G401.6 (cell line): ENCODE results near the gene SECISBP2L.
"Not testable (repeated sequence)": the region's sequence is repeated elsewhere in the genome, so short reads cannot be mapped to it uniquely, and the experiment has no call there.

Experiments used
- FAIRE-seq: peaks from 2 replicates; lab custom pipeline; 2012; peaks lifted over from hg19 to GRCh38; lab: Jason Lieb, UNC

SECISBP2L gene

GRCh38 chr15:48999314-48999713 lies 46.9 kb downstream of the SECISBP2L start:
- FAIRE-seq, result no peak

DNA sequence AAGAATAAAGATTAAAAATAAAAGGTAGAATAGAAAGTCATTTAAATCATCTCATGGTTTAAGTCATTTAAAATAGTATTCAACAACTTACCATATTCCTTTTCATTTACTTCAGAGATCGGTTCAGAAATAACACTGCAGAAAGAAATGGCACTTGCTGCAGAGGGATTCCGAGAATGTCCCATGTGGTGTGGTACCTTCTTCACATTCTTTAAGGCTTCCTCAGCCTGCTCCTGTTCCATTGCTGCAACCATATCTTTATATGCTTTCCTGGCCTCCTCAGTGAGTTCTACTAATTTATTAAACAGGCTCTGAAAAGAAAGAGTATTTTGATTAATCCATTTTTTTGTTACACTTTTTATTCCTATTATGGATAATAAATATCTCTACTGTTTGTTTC lies 50.0 kb downstream of the SECISBP2L start:
- no peak for FAIRE-seq

DNA sequence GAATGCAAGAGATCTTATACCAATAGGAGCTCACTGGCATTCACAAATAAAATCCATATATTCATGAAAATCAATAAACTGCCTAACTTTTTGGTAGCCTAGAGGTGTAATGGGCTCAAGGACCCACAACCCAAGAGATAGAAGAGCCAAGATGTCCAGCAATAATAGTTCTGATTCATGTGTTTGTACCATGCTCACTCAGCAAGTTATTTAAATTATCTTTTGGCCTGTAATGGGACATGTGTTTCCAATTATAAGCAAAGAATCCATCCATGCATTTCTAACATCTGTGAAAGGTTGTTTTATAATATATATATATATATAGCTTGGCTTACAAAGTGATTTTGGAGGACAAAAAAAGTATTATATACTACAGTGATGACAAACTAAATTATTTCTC lies 52.9 kb downstream of the SECISBP2L start:
- FAIRE-seq, result no peak

- no peak for FAIRE-seq
Measured at GRCh38 chr15:48992545-48992944, 53.7 kb downstream of the SECISBP2L start.

GRCh38 chr15:48992096-48992495 lies 54.1 kb downstream of the SECISBP2L start:
- no peak for FAIRE-seq

DNA sequence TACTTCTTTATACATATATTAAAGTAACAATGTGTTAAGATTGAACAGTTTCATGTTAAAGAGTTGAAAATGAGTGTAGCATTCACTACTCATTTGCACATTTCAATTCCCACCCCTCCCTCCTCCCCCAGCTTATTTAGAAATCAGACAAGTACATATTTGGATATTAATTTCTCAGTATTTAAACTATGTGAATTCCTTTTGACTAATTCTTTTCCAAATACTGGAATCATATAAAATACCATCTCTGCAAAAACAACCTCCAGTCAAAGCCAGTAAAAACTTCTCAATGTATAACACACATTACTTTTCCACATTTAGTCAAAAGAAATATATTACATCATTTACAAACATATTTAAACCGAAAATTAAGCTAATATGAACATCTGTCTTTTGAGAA lies 57.1 kb downstream of the SECISBP2L start:
- FAIRE-seq, result peak; percentile 50

DNA sequence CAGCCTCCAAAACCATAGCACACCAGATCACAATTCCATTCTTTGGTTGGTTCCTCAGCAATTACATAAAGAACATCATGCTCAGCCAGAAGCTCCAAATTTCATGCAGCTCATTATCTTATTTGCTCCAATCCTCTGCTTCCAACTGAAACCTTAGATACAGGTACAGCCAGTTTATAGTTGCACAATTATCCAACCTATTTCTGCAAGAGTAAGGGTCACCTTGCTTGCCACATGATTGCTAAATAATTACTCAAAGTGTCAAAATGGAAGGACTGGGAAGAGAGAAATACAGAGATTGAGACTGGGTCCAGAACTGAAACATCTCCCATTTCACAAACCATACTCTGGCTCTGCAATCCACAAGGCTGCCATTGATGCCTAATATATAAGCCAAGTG lies 59.1 kb downstream of the SECISBP2L start:
- FAIRE-seq, result no peak

GRCh38 chr15:48986240-48986639 lies 60.0 kb downstream of the SECISBP2L start:
- no peak for FAIRE-seq

GRCh38 chr15:48985516-48985915 lies 60.7 kb downstream of the SECISBP2L start:
- FAIRE-seq, result no peak

GRCh38 chr15:48984811-48985352 lies 61.4 kb downstream of the SECISBP2L start:
- no peak for FAIRE-seq

DNA sequence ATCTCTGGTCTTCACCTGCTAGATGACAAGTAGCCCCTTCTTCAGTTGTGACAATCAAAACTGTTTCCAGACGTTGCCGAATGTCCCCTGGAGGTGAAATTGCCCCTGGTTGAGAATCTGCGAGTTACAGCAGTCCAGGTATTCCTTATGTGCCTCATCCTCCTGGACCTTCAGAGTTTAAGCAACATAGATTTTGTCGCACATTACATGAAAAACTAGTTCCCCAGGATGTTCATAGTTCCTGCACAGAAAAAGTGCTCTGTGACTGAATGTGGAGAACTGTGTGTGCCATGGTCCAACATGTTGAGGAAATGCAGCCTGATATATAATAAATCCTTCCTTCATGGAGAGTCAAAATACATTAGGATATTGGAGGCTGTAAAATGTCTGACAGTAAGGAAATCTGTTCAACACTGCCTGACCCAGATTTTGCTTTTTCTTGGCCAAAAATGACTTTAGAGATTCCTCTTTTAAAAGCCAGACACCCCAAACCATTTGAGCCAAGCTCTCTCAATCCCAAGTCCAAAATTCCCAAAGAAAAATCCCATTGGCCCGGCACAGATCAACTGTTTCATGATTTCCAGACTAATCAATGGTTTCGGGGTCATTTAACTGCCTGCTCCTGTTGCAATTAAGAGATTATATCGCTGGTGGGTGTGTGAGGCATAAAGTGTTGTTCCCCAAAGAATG lies 62.1 kb downstream of the SECISBP2L start:
- no peak for FAIRE-seq

- no peak for FAIRE-seq
Measured at GRCh38 chr15:48983300-48983699, 62.9 kb downstream of the SECISBP2L start.

GRCh38 chr15:48981941-48982340 lies 64.3 kb downstream of the SECISBP2L start:
- no peak for FAIRE-seq

- no peak for FAIRE-seq
Measured at GRCh38 chr15:48978638-48979037, 67.6 kb downstream of the SECISBP2L start.

GRCh38 chr15:48976444-48977088 lies 69.7 kb downstream of the SECISBP2L start:
- no peak for FAIRE-seq

DNA sequence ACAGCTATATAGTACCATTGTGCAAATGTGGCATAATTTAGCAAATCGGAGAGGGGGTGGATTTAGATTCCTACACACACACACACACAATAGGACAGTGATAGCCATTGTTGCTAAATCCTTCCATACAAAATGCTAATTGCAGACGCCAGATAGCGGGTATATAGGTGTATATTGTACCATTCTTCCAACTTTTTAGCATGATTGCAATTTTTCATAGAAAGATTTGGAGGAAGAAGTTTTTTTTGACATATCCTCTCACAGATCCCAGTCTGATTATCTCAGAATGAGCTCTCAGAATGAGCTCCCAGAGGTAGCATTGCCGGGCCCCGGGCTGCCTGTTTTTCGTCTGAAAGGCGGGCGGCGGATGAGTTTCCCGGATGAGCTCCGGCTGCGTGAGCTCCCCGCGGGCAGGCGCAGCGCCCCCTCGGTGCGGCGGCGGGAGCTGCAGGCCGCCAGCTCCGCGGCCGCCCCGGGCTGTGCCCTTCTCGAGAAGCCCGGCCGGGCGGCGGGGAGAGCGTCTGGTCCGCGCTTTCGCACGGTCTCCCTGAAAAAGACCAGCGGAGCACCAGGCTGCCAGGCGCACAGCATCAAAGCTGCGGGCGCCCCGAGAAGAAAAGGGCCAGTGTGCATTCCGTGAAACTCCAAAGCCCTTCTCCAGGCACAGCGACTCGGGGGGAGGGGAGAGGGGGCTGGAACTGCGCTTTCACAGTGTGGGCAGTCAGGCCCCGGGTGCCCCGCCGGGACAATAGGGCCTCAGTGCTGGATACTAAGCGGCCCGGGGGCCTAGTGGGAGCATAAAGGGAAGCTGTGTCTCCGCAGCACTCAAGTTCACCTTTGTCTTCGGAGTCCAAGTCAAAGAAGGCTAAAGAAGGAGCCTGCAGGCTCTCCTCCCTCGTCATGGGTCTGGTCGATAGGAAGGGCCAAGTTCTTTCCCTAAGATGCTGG lies 70.5 kb downstream of the SECISBP2L start:
- no peak for FAIRE-seq

- no peak for FAIRE-seq
Measured at GRCh38 chr15:48974882-48975281, 71.4 kb downstream of the SECISBP2L start.

GRCh38 chr15:48972750-48973503 lies 73.3 kb downstream of the SECISBP2L start:
- FAIRE-seq, result no peak

DNA sequence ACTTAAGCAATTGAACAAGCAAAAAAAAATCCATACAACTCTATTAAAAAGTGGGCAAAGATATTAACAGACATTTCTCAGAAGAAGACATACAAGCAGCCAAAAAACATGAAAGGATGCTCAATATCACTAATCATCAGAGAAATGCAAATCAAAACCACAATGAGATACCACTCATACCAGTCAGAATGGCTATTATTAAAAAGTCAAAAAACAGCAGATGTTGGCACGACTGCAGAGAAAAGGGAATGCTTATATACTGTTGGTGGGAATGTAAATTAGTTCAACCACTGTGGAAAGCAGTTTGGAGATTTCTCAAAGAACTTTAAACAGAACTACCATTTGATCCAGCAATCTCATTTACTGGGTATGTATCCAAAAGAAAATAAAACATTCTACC lies 75.3 kb downstream of the SECISBP2L start:
- FAIRE-seq, result not testable (repeated sequence)

GRCh38 chr15:48968066-48968465 lies 78.2 kb downstream of the SECISBP2L start:
- FAIRE-seq, result no peak

- no peak for FAIRE-seq
Measured at GRCh38 chr15:48967336-48967735, 78.9 kb downstream of the SECISBP2L start.
